Progenitor cell of endocrine pancreas (in vitro differentiated cells): Measurements from ENCODE around the gene SLC23A2. TPM values are rescaled to one million over a fixed set of nuclear protein-coding genes. Genes with fewer than 3 reads are reported as not detected.

ENCODE experiments used
- DNase-seq: peaks from one replicate; pipeline ENCODE4 v3.0.0; 2021; ENCODE audit warnings: low spot score; ENCODE audit not compliant: unreplicated experiment
- H3K27ac Mint-ChIP-seq: 2 replicates; pipeline ENCODE4 v1.8.0; 2021; ENCODE audit warnings: mild to moderate bottlenecking, moderate library complexity, mixed read lengths
- H3K27me3 Mint-ChIP-seq: 2 replicates; pipeline ENCODE4 v1.8.0; 2021; ENCODE audit warnings: mixed read lengths
- H3K36me3 Mint-ChIP-seq: 2 replicates; pipeline ENCODE4 v1.8.0; 2022; ENCODE audit warnings: mixed read lengths; ENCODE audit not compliant: insufficient read depth
- H3K4me1 Mint-ChIP-seq: 2 replicates; pipeline ENCODE4 v1.8.0; 2021; ENCODE audit warnings: low read depth, mixed read lengths
- H3K4me3 Mint-ChIP-seq: 2 replicates; pipeline ENCODE4 v1.8.0; 2021; ENCODE audit warnings: low read depth, mild to moderate bottlenecking, moderate library complexity, mixed read lengths
- H3K9me3 Mint-ChIP-seq: 2 replicates; pipeline ENCODE4 v1.8.0; 2021; ENCODE audit warnings: low read depth, mixed read lengths
- CTCF ChIP-seq: fragments of 200-600 bp; sonication (generic); IDR thresholded peaks from one replicate; pipeline ENCODE4 v1.5.0; 2021; ENCODE audit warnings: antibody characterized with exemption, mild to moderate bottlenecking; ENCODE audit not compliant: unreplicated experiment
- total RNA-seq: library from RNA; stranded (reverse); gene quantifications from 2 replicates; pipeline ENCODE4 v1.2.1, GENCODE V29; 2021

Gene SLC23A2
- total RNA-seq, 1 donor from 2014 or later = 23.6 TPM

- no peaks in the 10 kb centered on the region for H3K36me3 Mint-ChIP-seq
- H3K4me3 Mint-ChIP-seq = no peak overlapping the region
- H3K27me3 Mint-ChIP-seq = no peaks in the 10 kb centered on the region
- no peak for DNase-seq
- TF ChIP-seq CTCF = no peak
- no peak overlapping the region for H3K27ac Mint-ChIP-seq
- H3K4me1 Mint-ChIP-seq = peaks cover 4% of the 10 kb centered on the region
- no peaks in the 10 kb centered on the region for H3K9me3 Mint-ChIP-seq
Observed at GRCh38 chr20:4957939-4958362, 43.4 kb downstream of the SLC23A2 start.

- Mint-ChIP-seq H3K27ac (no peak overlapping the region), H3K4me3 (no peak overlapping the region), H3K9me3 (peaks cover 3% of the 10 kb centered on the region), H3K27me3 (no peaks in the 10 kb centered on the region), H3K36me3 (peaks cover 3% of the 10 kb centered on the region), H3K4me1 (peaks cover 3% of the 10 kb centered on the region)
- no peak for DNase-seq
- no peak for TF ChIP-seq CTCF
Observed at GRCh38 chr20:4957187-4957586, 44.1 kb downstream of the SLC23A2 start.

GRCh38 chr20:4956200-4956810 is 45.0 kb downstream of the SLC23A2 start:
- TF ChIP-seq CTCF = peak; percentile 93
- H3K36me3 Mint-ChIP-seq = peaks cover 5% of the 10 kb centered on the region
- peaks cover 4% of the 10 kb centered on the region for H3K9me3 Mint-ChIP-seq
- DNase-seq = no peak
- H3K27ac Mint-ChIP-seq = no peak overlapping the region
- no peaks in the 10 kb centered on the region for H3K4me1 Mint-ChIP-seq
- H3K27me3 Mint-ChIP-seq = no peaks in the 10 kb centered on the region
- no peak overlapping the region for H3K4me3 Mint-ChIP-seq

- H3K27ac Mint-ChIP-seq = no peak overlapping the region
- H3K4me3 Mint-ChIP-seq = no peak overlapping the region
- peaks cover 6% of the 10 kb centered on the region for H3K36me3 Mint-ChIP-seq
- H3K27me3 Mint-ChIP-seq = no peaks in the 10 kb centered on the region
- no peaks in the 10 kb centered on the region for H3K4me1 Mint-ChIP-seq
- DNase-seq = no peak
- TF ChIP-seq CTCF = no peak
- H3K9me3 Mint-ChIP-seq = peaks cover 4% of the 10 kb centered on the region
Observed at GRCh38 chr20:4953881-4954280, 47.4 kb downstream of the SLC23A2 start.

- no peak for TF ChIP-seq CTCF
- Mint-ChIP-seq H3K9me3 (peaks cover 4% of the 10 kb centered on the region), H3K4me1 (no peaks in the 10 kb centered on the region), H3K36me3 (peaks cover 6% of the 10 kb centered on the region), H3K27me3 (no peaks in the 10 kb centered on the region), H3K4me3 (no peak overlapping the region), H3K27ac (no peak overlapping the region)
- no peak for DNase-seq
Observed at GRCh38 chr20:4952229-4952628, 49.1 kb downstream of the SLC23A2 start.
